Bronchial epithelial cell (primary cell): ENCODE data around the gene ADAM23. TPM values are rescaled to one million over a fixed set of nuclear protein-coding genes. Genes with fewer than 3 reads are reported as not detected.

Experiments
- DNase-seq: peaks from one replicate; pipeline ENCODE4 v3.0.0-alpha.2; 2010; ENCODE audit warnings: low read depth
- FAIRE-seq: peaks from 2 replicates; lab custom pipeline; 2011; peaks lifted over from hg19 to GRCh38; lab: Jason Lieb, UNC
- H3K27me3 ChIP-seq: 2 replicates; pipeline ENCODE4 v1.5.1; 2011; ENCODE audit warnings: low read length; ENCODE audit not compliant: control insufficient read depth, insufficient read depth
- H3K36me3 ChIP-seq: 2 replicates; pipeline ENCODE4 v1.5.1; 2011; ENCODE audit warnings: low read length; ENCODE audit not compliant: control insufficient read depth, insufficient read depth
- H3K4me3 ChIP-seq: 2 replicates; pipeline ENCODE4 v1.5.1; 2011; ENCODE audit warnings: mild to moderate bottlenecking, low read depth, low read length, control low read depth
- CTCF ChIP-seq: IDR thresholded peaks from 2 replicates; pipeline ENCODE4 v1.5.1; 2011; ENCODE audit warnings: mild to moderate bottlenecking, moderate library complexity, low read length, control low read depth, inconsistent platforms; ENCODE audit not compliant: insufficient read depth, severe bottlenecking
- total RNA-seq: library from RNA; depleted of rRNA; stranded (reverse); fragments of >200 nt; gene quantifications from 2 replicates; pipeline ENCODE4 v1.2.1, GENCODE V29; 2014

Gene ADAM23
- total RNA-seq, 1 donor from 2014 or later, result under 0.01 TPM

GRCh38 chr2:206433686-206434085 is 9.6 kb upstream of the ADAM23 start:
- no peak for TF ChIP-seq CTCF
- Histone ChIP-seq H3K4me3 (no peak overlapping the region), H3K27me3 (no peaks in the 10 kb centered on the region), H3K36me3 (no peaks in the 10 kb centered on the region)
- no peak for DNase-seq
- FAIRE-seq, result no peak

GRCh38 chr2:206435742-206436141 is 7.6 kb upstream of the ADAM23 start:
- DNase-seq (no peak), FAIRE-seq (no peak)
- Histone ChIP-seq H3K27me3 (peaks cover 2% of the 10 kb centered on the region), H3K4me3 (no peak overlapping the region), H3K36me3 (no peaks in the 10 kb centered on the region)
- no peak for TF ChIP-seq CTCF

GRCh38 chr2:206438196-206438724 is 5.1 kb upstream of the ADAM23 start:
- TF ChIP-seq CTCF, result no peak
- DNase-seq, result no peak
- Histone ChIP-seq H3K36me3 (no peaks in the 10 kb centered on the region), H3K27me3 (peaks cover 17% of the 10 kb centered on the region), H3K4me3 (no peak overlapping the region)
- no peak for FAIRE-seq

GRCh38 chr2:206442474-206442832 is 879 bp upstream of the ADAM23 start:
- FAIRE-seq (no peak), DNase-seq (no peak)
- no peak for TF ChIP-seq CTCF
- Histone ChIP-seq H3K4me3 (no peak overlapping the region), H3K36me3 (no peaks in the 10 kb centered on the region), H3K27me3 (peaks cover 24% of the 10 kb centered on the region)

GRCh38 chr2:206443735-206444527 is 599 bp downstream of the ADAM23 start:
- TF ChIP-seq CTCF, result no peak
- FAIRE-seq (no peak), DNase-seq (no peak)
- Histone ChIP-seq H3K4me3 (peak overlapping the region; percentile 5), H3K36me3 (no peaks in the 10 kb centered on the region), H3K27me3 (peaks cover 24% of the 10 kb centered on the region)
